A673 (cell line): Measurements from ENCODE around the gene FNDC3B.

Experiments used
- EZH2 ChIP-seq: fragments of 200-600 bp; sonication (generic); IDR thresholded peaks from 2 replicates; pipeline ENCODE4 v1.6.1; 2017; ENCODE audit warnings: borderline replicate concordance, low read depth, mild to moderate bottlenecking, mixed read lengths, antibody characterized with exemption, low read length; ENCODE audit not compliant: poor library complexity, severe bottlenecking
- TF ChIP-seq, protein P1 (sequence below): fragments of 300-800, 200-600 bp; sonication (generic); conservative IDR thresholded peaks from 2 replicates; pipeline ENCODE4 v1.5.1; 2017; ENCODE audit warnings: low read depth, mild to moderate bottlenecking, antibody characterized with exemption, low read length, moderate library complexity, mixed read lengths

DNA sequence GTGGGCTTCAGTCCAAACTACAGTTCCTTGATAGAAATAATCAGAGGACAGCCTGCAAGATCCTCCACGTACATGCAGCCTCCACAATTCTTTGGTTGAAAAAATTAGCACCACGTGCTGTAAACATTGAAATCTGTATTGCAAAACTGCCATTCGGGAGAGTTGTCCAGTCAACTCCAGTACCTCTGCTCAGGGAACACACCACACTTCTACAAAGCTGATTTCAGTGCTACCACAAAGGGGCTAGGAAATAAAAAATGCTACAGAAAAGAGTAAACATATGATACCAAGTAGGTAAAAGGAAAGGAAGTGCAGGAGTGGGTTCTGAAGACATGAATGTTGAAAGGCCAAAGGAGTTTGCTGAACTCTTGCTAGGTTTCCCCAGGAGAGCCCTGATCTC is 368.5 kb downstream of the FNDC3B start:
- TF ChIP-seq, protein P1, sequence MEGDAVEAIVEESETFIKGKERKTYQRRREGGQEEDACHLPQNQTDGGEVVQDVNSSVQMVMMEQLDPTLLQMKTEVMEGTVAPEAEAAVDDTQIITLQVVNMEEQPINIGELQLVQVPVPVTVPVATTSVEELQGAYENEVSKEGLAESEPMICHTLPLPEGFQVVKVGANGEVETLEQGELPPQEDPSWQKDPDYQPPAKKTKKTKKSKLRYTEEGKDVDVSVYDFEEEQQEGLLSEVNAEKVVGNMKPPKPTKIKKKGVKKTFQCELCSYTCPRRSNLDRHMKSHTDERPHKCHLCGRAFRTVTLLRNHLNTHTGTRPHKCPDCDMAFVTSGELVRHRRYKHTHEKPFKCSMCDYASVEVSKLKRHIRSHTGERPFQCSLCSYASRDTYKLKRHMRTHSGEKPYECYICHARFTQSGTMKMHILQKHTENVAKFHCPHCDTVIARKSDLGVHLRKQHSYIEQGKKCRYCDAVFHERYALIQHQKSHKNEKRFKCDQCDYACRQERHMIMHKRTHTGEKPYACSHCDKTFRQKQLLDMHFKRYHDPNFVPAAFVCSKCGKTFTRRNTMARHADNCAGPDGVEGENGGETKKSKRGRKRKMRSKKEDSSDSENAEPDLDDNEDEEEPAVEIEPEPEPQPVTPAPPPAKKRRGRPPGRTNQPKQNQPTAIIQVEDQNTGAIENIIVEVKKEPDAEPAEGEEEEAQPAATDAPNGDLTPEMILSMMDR: no peak
- no peak for TF ChIP-seq EZH2
